Sigmoid colon (tissue), 7 donors: Measurements from ENCODE around the gene PRKCB. TPM values are rescaled to one million over a fixed set of nuclear protein-coding genes. Genes with fewer than 3 reads are reported as not detected.
A peak's percentile ranks its signal among the peaks of the same experiment; 100 is the strongest.

Experiments used
- DNase-seq: peaks from one replicate; pipeline ENCODE4 v3.0.0-alpha.2; 2019
- H3K27ac ChIP-seq, 4 donors: fragments of 200-600 bp; sonication (generic); one replicate each; pipeline ENCODE4 v1.5.1; 2016 to 2019; ENCODE audit warnings: mild to moderate bottlenecking in 1 of 4
- H3K27me3 ChIP-seq, 3 donors: fragments of 200-600 bp; sonication (generic); one replicate each; pipeline ENCODE4 v1.5.1; 2019; ENCODE audit warnings: mild to moderate bottlenecking in 1 of 3
- H3K36me3 ChIP-seq, 4 donors: fragments of 200-600 bp; sonication (generic); one replicate each; pipeline ENCODE4 v1.5.1; 2016 to 2019
- H3K4me1 ChIP-seq, 4 donors: fragments of 200-600 bp; sonication (generic); one replicate each; pipeline ENCODE4 v1.5.1; 2017 to 2019
- H3K4me3 ChIP-seq, 4 donors: fragments of 200-600 bp; sonication (generic); one replicate each; pipeline ENCODE4 v1.5.1; 2017 to 2019; ENCODE audit warnings: mild to moderate bottlenecking in 2 of 4, moderate library complexity in 1 of 4
- H3K9me3 ChIP-seq, 4 donors: fragments of 200-600 bp in 3 of 4; sonication (generic) in 3 of 4; one replicate each; pipeline versions ENCODE4 v1.5.1 to v1.6.1; 2013 to 2019
- EP300 ChIP-seq, 4 donors: sonication (generic); formaldehyde crosslinking; IDR thresholded peaks; one replicate each; pipeline ENCODE4 v1.6.1; 2017; ENCODE audit warnings: antibody characterized with exemption in 4 of 4
- POLR2A ChIP-seq, 2 donors: fragments of 450-650 bp; IDR thresholded peaks; one replicate each; pipeline ENCODE4 v1.6.1; 2016; ENCODE audit warnings: antibody characterized with exemption in 2 of 2, mild to moderate bottlenecking in 2 of 2, moderate library complexity in 2 of 2
- POLR2AphosphoS5 ChIP-seq, 4 donors: sonication (generic); formaldehyde crosslinking; IDR thresholded peaks; one replicate each; pipeline ENCODE4 v1.6.1; 2017; ENCODE audit warnings: antibody characterized with exemption in 4 of 4
- WGBS, 2 donors: extraction: QIAGEN DNeasy Blood & Tissue Kit; methylation state at CpG; one replicate each; pipeline ENCODE4 v1.1.7; 2013; 5-methylcytosine and 5-hydroxymethylcytosine counted together
- intact Hi-C: fragments of 100-400 bp; cut with DNase I; formaldehyde crosslinking; loops from one replicate; pipeline ENCODE4 v1.15.1; 2023
- polyA plus RNA-seq, 3 donors: library from polyadenylated mRNA; stranded (reverse); fragments of 200-250 nt; gene quantifications; one replicate each; pipeline ENCODE4 v1.2.3, GENCODE V29; 2013
- total RNA-seq, 4 donors: library from RNA; depleted of rRNA; stranded (reverse); fragments of >200 nt; gene quantifications; one replicate each; pipeline ENCODE4 v1.1.0, GENCODE V29; 2016
- TF ChIP-seq, protein P1 (sequence below), 4 experiments: fragments of 450-650 bp in 3 of 4; fragments of 200-600 bp in 1 of 4; IDR thresholded peaks; one replicate each; pipeline ENCODE4 v1.5.1; 2016 to 2019; ENCODE audit warnings: antibody characterized with exemption in 4 of 4, mild to moderate bottlenecking in 3 of 4, moderate library complexity in 2 of 4
- donor health status: healthy with polysubstance abuse.
- donor health status: Bipolar disorder and iron deficiency.
- donor health status: healthy.

Gene PRKCB
- total and polyA plus RNA-seq, 7 donors = 3.0 to 43.8 (median 21.4) TPM

DNA sequence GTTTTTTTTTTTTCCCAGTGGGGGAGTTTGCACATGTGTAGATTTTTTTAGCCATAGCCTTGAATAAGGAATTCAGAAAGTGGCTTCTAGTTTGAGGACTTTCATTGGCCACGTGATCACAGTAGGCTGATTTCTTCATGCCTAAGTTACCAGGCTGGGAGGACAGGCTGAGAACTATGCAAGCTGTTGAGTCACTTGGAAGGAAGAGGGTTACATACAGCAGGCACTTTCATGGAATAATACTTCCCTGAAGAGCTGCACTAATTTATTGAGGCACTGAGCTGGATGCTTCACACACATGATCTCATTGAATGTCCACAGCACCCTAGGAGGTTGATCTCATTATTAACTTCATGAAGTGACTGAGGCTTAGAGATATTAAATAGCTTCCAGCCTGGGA, 22.8 kb downstream of the PRKCB start:
- no peak overlapping the region for H3K4me3 ChIP-seq
- H3K9me3 ChIP-seq = no peaks in the 10 kb centered on the region
- no peaks in the 10 kb centered on the region for H3K36me3 ChIP-seq
- 63 to 87% methylated on average over 1 of the region's 1 CpG for WGBS, 2 donors
- H3K4me1 ChIP-seq = peaks cover 0 to 60% (median 37%) of the 10 kb centered on the region in 4 donors
- no peak for TF ChIP-seq EP300 (IDR thresholded peaks at IDR 0.05)
- TF ChIP-seq, protein P1, sequence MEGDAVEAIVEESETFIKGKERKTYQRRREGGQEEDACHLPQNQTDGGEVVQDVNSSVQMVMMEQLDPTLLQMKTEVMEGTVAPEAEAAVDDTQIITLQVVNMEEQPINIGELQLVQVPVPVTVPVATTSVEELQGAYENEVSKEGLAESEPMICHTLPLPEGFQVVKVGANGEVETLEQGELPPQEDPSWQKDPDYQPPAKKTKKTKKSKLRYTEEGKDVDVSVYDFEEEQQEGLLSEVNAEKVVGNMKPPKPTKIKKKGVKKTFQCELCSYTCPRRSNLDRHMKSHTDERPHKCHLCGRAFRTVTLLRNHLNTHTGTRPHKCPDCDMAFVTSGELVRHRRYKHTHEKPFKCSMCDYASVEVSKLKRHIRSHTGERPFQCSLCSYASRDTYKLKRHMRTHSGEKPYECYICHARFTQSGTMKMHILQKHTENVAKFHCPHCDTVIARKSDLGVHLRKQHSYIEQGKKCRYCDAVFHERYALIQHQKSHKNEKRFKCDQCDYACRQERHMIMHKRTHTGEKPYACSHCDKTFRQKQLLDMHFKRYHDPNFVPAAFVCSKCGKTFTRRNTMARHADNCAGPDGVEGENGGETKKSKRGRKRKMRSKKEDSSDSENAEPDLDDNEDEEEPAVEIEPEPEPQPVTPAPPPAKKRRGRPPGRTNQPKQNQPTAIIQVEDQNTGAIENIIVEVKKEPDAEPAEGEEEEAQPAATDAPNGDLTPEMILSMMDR (IDR thresholded peaks at IDR 0.05) = no peak
- peak in 2 of 4 donors; percentile 27 to 59 for TF ChIP-seq POLR2AphosphoS5 (IDR thresholded peaks at IDR 0.05)
- TF ChIP-seq POLR2A (IDR thresholded peaks at IDR 0.05) = no peak
- no peaks in the 10 kb centered on the region for H3K27me3 ChIP-seq
- intact Hi-C loops = loop anchor here (5.0 kb wide), 1 partner anchor 94 kb away; no protein-coding TSS in a partner anchor
- DNase-seq = no peak
- peak overlapping the region in 2 of 4 donors; percentile 49 to 64 for H3K27ac ChIP-seq

- H3K36me3 ChIP-seq = no peaks in the 10 kb centered on the region
- WGBS, 2 donors = 60 to 80% methylated on average over 2 of the region's 2 CpGs
- no peak for DNase-seq
- H3K9me3 ChIP-seq = no peaks in the 10 kb centered on the region
- intact Hi-C loops = loop anchor here (5.0 kb wide), 2 partner anchors 48 to 93 kb away; no protein-coding TSS in a partner anchor
- H3K4me3 ChIP-seq = no peak overlapping the region
- no peaks in the 10 kb centered on the region for H3K27me3 ChIP-seq
- H3K27ac ChIP-seq = peak overlapping the region in 1 of 4 donors; percentile 64
- H3K4me1 ChIP-seq = peaks cover 0 to 70% (median 44%) of the 10 kb centered on the region in 4 donors
- TF ChIP-seq POLR2AphosphoS5 (IDR thresholded peaks at IDR 0.05) (no peak), POLR2A (IDR thresholded peaks at IDR 0.05) (no peak), EP300 (IDR thresholded peaks at IDR 0.05) (no peak)
- TF ChIP-seq, protein P1 (IDR thresholded peaks at IDR 0.05) = no peak
Observed at GRCh38 chr16:23859713-23860269, 24.0 kb downstream of the PRKCB start.

DNA sequence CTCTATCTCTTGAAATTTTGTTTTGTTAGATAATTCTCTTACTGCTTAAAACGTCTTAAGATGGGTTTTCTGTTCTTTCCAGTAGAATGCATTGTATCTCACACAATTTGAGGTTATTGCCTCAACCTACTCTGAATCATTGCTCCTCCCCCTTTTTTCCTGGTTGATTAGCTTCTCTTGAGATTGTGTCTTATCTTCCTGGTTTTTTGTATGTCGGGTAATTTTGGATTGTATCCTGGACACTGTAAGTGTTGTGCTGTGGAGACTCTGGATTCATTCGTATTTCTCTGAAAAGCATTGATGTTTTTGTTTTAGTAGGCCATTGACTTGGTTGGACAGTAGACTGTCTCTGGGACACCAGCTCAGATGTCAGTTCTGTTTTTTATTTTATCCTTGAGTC, 26.1 kb downstream of the PRKCB start:
- intact Hi-C loops = loop anchor here (5.0 kb wide), 1 partner anchor 45 kb away; no protein-coding TSS in a partner anchor
- H3K36me3 ChIP-seq = no peaks in the 10 kb centered on the region
- H3K27ac ChIP-seq = peak overlapping the region in 1 of 4 donors; percentile 81
- DNase-seq = no peak
- no peaks in the 10 kb centered on the region for H3K9me3 ChIP-seq
- TF ChIP-seq, protein P1 (IDR thresholded peaks at IDR 0.05) = no peak
- TF ChIP-seq POLR2A (IDR thresholded peaks at IDR 0.05) = no peak
- no peak for TF ChIP-seq POLR2AphosphoS5 (IDR thresholded peaks at IDR 0.05)
- TF ChIP-seq EP300 (IDR thresholded peaks at IDR 0.05) = no peak
- 82% methylated on average over 3 of the region's 3 CpGs for WGBS, 2 donors
- peaks cover 0 to 68% (median 44%) of the 10 kb centered on the region in 4 donors for H3K4me1 ChIP-seq
- no peaks in the 10 kb centered on the region for H3K27me3 ChIP-seq
- no peak overlapping the region for H3K4me3 ChIP-seq

- 79 to 89% methylated on average over 6 of the region's 6 CpGs for WGBS, 2 donors
- no peak for DNase-seq
- Histone ChIP-seq H3K4me3 (no peak overlapping the region), H3K27me3 (no peaks in the 10 kb centered on the region), H3K9me3 (no peaks in the 10 kb centered on the region), H3K27ac (peak overlapping the region in 2 of 4 donors; percentile 73 to 81), H3K36me3 (no peaks in the 10 kb centered on the region), H3K4me1 (peaks cover 0 to 62% (median 41%) of the 10 kb centered on the region in 4 donors)
- TF ChIP-seq, protein P1 (IDR thresholded peaks at IDR 0.05) = no peak
- TF ChIP-seq EP300 (IDR thresholded peaks at IDR 0.05) (no peak), POLR2AphosphoS5 (IDR thresholded peaks at IDR 0.05) (no peak), POLR2A (IDR thresholded peaks at IDR 0.05) (no peak)
- intact Hi-C loops = loop anchor here (5.0 kb wide), 1 partner anchor 45 kb away; no protein-coding TSS in a partner anchor
Observed at GRCh38 chr16:23862556-23862955, 26.8 kb downstream of the PRKCB start.
